MV-4-11 (cell line): ENCODE results near the gene SGCA.

Experiments
- DNase-seq: peaks from one replicate; lab custom pipeline; 2025; lab: John Stamatoyannopoulos, UW

SGCA gene

DNA sequence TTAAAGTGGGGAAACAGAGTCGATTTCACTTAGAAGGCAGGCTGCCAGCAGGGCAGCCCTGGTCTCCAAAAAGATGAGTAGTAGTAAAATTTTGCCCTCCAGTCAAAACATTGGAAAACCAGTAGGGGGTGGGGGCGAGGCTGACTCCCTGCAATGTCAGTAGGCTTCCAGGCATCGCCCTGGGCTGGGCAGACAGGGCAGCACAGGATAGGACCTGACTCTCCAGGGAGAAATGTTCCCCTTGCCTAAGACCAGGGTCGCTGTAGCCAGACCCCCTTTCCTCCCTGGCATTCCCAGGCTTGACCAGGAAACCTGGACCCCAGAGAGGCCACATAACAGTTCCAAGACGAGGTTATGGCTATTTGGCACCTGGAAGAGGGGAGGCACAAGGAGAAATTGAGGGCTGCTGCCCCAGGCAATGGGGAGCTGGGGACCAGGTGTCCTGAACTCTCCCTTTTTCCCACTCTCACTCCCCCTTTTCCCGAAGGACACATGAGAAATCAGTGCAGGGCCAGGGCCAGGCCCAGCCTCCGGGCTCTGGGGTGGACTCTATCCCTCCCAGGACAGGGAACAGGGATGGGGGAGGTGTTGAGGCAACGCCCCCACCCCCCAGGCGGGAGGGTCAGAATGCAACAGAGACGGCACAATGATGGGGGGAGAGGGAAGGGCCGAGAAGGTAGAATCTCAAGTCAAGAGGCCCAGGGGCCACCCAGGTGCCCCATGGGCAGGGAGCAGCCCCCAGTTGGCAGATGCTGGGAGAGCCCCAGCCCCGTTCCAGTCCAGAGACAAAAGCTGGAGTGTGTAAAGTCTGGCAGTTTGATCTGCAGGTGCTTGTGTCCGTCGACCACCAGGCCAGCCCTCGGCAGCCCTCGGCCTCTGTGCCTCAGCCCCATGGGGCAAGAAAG is 31.3 kb upstream of the SGCA start:
- DNase-seq: no peak

DNA sequence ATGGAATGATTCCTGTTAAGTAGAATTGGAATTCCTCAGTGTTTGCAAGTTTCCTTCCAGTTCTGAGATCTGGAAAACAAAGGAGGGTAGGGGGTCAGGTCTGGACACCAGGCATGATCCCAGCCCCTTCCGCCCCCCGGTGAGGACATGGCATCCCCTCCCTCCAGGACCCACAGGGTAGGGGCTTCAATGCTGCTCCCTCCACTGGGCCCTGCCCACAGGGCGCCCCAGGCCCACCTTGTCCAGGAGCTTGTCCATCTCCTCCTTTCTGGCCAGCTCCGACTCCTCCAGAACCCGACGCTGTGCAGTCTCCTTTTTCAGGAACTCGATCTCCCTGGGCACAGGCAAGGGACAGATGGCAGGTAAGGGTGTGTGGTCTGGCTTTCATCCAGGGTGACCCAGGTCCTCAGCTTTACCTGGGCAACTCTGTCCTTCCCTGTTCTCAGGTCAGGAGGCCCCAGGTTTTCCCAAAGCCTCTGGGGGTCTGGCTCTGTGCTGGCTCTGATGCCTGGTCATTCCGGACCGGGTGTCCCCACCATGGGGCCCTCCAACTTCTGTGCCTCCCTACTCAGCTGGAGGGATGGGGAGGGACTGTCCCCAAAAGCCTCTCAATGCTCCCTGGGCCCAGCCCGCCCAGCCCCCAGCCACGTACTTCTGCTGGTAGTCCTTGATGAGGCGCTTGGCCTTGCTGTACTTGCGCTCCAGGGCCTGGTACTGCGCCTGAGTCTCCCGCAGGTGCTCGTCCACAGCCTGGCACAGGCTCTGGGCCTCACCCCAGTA is 30.3 kb upstream of the SGCA start:
- no peak for DNase-seq

DNA sequence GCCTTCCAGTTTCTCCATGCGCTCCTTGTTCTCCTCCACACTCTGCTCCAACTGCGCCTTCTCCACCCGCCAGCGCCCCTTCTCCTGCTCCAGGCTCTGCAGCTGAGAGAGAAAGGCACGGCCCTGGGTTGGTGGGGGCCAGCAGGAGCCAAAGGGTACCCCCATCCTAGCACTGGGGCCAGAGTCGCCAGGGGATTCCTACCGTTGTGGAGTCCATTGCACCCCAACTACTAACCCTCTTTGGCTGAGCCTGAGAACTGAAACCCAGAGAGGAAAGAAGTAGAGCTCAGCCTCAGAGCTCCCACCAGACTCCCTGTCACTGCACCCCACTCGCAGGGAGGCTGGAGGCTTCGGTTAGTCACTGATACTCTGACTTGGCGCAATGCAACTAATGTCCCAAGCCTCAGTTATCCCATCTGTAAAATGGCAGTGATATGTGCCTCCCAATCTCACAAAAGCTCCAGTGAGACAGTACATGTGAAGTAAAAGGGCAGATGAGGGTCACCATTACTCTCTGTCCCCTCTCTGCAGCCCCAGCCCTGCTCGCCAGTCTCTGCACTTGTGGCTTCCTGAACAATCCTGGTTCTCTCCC is 29.6 kb upstream of the SGCA start:
- DNase-seq: no peak

DNA sequence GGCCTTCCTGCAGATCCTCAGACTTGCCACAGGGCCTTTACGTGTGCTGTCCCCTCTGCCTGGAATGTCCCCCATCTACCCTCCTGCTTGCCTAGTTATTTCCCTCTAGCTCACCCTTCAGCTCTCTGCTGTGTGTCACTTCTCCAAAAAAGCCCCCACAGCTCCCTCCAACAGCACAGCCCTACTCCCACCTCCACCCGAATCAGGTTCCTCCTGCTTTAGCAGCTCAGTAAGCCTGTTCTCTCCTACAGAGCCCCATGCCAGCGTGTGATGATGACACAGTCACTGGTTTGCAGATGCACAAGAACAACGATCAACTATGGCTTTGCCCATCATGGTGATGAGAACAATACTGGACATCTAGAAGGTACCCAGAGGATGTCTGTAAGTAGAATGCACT is 28.8 kb upstream of the SGCA start:
- DNase-seq: no peak

DNA sequence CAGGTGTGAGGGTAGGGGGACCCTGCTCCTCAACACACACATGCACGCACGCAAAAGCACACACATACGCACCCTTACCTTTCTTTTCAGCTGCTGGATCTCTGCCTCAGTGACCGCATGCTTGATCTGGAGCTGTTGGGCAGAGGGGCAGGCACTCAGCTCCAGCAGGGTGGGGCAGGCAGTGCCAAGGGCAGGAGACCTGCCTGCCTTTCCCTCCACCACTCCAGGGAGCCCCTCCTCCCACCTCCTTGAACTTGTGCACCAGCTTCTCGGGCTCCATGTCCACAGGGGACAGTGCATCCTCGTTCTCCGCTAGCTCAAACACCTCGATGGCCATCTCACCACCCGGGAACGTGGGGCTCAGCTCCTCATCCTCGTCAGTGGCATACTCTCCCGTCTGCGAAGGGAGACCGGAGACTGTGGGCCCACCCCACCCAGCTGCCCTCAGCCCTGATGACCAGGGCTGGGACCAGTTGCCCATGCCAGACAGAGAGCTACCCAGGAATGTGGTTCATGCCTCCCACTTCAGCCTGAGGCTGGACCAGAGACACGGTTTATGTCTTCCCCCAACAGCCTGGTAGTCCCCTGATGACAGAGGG is 26.5 kb upstream of the SGCA start:
- DNase-seq: no peak

DNA sequence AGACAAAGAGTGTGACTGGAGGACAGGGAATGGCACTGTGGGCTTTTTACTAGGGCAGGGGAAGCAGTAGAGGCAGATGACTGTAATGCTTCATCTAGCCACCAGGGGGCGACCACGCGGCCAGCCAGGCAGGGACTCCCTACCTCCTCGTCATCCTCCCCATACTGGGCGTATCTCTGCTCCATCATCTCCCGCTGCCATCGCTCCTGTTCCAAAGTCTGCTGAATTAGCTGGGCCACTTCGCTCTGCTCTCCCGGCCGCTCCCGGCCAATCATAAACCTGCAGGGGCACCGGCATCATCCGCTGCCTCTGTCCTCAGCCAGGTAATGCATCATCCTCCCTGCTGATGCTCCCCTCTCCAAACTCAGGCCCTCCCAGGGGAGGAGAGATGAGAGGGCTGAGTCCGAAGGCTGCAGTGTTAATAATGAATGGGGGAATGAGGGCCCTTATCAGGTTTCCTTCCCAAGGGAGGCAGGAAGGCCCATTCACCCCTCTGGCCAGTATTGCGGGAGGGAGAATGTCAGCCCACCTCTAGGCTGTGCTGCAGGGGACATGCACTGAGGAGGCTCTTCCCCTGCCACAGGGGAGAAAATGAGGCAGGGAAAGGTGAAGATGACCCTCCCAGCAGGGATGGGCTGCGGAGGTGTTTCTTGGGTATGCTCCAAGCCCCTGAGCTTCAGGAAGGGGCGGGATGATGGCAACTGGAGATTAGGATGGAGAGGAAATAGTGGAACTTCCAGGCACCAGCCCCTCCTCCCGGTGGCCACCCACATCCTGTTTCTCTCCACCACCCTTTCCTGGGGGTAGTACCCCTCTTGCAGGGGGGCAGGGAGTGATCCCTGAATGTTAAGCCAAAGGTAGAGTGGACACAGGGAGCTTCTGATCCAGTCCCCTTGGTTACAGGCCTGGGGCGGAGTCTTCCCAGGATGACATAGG is 25.6 kb upstream of the SGCA start:
- peak; percentile 55 for DNase-seq

DNA sequence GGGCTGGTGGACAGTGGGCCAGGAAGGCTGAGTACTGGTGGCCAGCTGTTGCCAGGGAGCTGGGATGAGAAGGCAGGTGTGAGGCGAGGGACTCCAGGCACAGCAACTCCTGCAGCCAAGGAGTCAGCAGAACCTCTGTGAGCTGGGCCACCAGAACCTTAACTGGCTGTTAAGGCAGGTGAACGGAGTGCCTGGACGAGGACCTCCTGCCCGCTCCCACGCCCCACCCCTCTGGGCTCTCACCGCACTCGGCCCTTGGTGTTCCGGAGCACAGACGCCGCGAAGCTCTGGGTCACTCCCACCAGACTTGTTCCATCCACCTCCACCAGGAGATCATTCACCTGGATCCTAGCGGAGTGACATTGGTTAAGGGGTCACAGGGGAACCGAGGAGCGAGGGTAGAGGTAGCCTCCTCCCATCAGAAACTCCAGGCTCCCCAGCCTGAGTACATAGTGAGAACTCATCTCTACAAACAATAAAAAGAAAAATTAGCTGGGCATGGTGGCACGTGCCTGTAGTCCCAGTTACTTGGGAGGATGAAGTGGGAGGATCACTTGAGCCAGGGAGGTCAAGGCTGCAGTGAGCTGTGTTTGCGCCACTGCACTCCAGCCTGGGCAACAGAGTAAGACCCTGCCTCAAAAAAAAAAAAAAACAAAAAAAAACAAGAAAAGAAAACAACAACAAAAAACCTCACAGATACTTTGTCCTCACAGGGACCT is 24.6 kb upstream of the SGCA start:
- DNase-seq: no peak

DNA sequence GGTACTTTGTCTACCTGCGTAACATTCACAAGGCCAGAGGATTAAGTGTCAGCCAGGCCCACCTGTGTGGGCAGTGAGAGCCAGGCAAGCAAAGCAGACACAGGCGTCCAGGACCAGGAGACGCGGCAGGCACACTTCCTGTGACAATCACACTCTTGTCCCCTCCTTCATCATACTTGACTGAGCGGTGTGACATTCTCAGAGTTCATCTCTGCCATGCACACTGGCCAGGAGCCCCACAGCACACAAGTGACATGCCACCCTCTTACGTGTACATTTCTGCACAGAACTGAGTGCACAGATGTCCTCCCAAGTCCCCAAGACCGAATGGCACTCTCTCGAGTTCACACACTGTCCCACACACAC is 24.1 kb upstream of the SGCA start:
- DNase-seq: no peak

DNA sequence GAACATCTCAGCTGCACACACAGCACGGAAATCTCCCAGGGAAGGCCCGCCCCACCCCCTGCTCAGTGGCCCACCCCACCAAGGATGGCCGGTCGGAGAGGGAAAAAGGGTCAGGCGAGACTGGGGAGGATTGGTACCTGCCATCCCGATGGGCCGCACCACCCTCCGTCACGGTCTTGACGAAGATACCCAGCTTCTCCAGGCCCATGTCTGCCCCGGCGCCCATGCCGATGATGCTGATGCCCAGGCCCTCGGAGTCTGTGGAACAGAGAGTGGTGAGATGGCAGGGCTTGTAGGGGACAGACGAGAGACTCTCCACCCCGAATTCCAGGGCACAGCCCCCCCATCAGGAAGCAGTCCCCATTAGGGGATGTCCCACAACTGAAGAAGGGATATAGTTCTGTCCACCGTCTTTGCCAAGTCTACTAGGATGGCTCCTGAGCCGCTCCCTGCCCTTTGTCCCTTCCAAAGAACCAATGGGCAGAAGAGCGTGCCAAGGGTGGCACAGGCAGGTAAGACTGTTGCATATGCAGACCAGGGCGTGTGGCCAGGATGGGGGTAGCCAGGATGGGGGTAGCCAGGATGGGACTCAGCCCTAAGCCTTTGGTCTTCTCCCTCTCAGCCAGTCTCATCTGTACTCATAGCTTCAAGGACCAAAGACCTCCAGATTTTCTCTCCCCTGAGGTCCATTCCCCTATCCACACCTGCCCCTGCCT is 22.2 kb upstream of the SGCA start:
- DNase-seq: no peak

DNA sequence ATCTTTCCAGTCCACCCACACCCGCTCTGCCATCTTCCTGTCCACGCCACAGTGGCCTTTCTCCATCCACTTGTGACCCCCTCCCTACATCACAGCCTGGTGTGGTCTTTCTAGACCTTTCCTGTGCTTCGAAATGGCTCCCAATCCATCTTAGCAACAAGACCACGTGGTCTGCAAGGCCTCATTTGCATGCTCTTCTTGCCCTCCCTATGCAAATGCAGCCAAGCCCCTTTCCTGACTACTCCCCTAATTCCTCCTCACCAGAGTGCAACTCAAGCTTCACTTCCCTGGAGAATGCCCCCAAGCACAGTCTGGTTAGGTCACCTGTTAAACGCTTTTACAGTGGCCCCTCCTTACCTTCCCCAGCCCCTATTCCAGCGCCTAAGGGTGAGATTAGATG is 21.4 kb upstream of the SGCA start:
- no peak for DNase-seq

DNA sequence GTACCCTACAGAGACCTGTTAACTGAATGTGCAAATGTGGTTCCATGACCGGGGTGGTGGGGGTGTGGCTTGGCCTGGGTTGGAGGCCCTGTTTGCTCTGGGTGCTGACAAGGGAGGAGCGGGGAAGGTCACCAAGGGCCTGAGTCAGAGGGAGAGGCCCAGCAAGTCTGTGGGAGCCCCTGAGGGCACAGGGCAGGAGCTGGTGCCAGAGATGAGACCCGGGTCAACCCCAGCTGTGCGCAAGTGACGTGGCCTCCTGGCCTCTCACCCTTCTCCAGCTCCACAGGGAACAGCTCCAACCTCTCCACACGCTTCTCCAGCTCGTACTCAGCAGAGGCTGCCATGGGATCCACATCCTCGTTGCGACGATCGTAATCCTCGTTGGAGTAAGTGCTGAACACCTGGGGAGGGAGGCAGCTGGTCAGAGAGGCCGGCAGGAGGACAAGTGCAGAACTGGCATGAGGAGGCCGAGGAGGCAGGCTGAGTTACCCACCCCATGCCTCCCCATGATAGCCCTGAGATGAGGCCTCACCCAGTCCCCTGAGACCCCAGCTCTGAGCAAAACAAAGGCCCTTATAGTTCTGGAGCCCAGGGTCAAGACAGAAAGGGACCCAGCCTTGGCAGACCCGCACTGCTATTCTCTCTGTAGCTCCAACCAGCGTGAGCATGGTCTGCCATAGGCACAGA is 20.8 kb upstream of the SGCA start:
- no peak for DNase-seq

DNA sequence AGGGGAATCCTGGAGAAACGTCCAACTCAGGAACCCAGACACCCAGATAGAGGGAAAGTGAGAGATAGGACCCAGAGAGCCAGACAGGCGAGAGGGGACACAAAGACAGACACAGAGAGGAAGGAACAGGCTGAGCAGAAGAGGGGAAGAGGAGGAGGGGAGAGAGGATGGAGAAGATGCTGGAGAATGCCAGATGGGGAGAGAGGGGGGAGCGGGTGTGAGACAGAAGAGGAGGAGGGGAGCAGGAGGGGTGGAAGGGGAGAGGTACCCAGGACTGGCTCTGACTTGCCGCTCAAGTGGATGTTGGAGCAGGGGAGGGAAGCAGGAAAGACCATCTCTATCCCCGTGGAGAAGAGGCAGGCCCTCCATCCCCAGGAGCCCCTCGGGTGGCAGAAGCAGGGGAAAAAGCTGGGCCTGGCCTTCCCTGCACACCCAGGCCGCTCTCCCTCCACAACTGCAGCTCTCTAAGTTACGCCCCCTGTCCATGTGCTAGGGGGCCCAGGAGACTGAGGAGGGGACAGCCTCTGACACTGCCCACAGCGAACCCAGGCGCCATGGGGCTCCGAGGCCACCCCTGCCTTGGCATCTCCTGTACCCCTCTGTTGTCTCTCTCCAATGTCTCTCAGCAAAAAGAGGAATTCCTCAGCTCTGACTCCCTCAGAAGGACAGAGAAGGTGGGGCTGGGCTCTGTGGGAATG is 20.1 kb upstream of the SGCA start:
- DNase-seq: no peak

DNA sequence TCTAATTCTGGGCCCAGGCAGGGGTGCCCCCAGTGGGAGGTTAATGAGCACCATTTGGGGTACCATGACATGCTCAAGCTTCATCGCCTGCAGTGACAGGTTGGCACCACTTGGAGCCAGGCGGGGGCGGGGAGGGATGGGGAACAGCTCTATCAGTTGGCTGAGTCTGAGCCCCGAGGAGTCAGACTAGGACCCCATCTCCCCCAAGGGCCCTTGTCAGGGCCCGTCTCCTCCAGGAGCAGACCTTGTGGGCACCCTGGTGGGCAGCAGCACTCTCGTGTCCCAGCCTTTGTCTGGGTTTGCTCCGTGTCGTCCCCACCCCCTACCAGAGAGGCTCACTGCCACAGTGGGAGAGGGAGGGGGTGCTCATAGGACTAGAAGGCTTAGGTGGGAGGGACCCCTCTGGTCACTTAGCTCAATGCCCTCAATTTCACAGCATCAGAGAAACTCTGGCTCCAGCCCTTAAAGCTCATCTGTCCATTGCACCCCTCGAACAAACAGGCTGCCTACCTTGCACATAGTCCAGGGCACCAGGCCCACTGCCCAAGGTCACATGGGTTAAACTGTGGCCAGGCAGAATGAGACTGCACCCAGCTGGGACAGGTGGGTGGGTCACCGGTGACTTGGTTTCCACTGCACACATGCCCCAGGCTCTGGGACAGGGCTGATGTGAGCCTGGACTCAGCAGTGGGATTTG is 19.4 kb upstream of the SGCA start:
- DNase-seq: no peak

DNA sequence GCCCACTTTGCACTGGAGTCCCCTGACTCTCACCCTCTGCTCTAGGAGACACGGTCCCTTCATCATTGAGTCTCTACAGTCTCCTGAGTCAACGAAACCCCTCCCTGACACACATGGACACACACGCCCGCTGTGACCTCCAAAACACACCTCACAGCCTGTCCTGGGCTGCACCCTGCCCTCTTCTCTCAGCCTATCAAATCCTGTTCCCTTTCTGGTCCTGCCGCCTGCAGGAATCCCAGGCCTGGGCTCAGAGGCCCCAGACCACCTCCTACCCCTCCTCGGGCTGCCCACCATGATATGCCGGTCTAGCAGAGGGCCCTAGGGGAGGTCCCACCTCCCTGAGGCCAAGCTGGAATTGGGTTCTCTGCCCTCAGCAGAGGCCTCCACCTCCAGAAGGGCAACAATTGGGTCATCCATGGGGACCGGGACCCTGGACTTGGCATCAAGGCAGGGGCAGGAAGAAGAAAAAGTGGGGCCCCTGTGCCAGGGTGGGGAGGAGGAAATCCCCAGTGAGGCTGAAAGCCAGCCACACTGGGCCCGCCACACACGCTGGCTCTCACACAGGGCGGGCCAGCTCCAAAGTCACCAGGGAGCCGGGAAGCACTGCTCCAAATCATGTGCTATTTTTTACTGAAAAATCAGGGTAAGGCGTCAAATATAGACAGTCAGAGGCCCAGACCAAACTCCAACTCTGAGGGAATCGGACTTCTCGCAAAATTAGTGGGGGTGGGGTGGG is 18.7 kb upstream of the SGCA start:
- DNase-seq: no peak

DNA sequence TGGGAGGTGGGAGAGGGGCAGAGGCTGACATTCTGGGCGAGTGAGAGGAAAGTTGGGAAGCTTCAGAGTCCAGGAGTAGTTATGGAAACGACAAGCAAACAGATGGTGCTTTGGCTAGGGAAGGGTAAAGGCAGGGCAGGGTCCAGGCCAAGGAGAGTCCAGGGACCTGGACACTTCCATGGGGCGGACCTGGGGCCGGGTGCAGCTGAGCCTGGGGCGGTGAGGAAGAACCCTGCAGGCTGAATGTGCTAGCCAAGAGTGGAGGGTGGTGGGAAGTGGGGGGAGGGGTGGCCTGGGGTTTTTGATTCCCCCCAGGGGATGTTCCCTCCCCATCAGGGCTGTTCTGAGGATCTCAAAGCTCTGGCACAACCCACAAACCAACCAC is 18.0 kb upstream of the SGCA start:
- no peak for DNase-seq

DNA sequence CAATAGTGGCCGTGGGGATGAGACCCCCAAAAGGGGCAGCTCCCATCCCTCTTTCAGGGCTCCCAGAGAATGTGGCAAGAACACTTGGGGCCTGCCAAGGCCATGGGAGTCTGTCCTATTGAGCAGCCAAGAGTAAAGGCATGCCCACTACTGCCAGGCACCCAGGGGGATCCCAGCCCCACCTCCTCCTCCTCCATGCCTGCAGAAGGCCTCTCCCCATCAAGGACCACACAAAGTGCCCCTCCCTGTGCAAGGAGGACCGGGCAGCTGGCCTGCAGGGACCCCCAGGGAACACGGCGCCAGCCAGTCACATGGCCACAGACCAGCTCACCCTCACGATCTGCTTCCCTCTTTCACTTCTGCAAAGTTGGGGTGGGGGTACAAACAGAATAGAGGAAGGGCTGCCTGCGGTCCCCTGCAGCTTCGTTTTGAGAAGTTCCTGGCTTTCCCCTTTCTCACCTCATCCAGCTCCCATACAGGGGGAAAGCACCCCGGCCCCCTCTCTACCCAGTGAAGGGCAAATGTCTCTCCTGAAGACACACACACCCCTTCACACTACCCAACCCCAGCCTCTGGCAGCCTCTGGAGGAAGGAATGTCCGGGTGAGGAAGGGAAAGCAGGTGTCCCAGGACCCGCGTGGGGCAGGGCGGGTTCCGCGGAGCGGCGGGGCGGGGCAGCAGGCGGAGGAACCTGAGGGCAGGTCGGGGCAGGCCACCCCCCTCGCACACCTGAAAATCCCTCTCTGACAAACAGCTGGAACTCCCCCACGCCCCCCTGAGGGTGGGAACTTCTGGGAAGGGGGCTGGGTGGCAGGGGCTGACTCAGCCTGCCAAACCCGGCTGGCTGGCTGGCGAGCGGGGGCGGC is 17.3 kb upstream of the SGCA start:
- peak; percentile 95 for DNase-seq

DNA sequence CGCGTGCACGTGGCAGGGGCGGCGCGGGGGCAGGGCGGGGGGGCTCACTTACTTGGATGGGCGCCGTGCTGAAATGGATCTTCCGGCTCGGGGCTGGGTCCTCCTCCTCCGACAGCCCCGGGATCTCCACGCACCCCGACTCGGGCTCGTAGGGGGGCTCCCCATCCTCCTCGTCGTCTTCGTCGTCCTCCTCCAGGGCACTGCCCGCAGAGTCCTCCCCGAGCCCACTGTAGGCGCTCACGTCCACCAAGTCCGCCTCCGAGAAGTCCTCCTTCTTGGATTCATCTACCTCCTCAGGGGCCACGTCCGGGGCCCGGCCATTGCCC is 16.8 kb upstream of the SGCA start:
- no peak for DNase-seq
